NCI-H2227 treated with DMSO at 0.1 percent for 48 hours (cell line): ENCODE results near the gene DLGAP1.

Source experiments
- DNase-seq: peaks from one replicate; lab custom pipeline; 2025; lab: John Stamatoyannopoulos, UW

The DLGAP1 gene

GRCh38 chr18:4157352-4157751 is 297.8 kb downstream of the DLGAP1 start:
- DNase-seq = no peak

- DNase-seq = no peak
Observed at GRCh38 chr18:4146797-4147196, 308.3 kb downstream of the DLGAP1 start.

GRCh38 chr18:4144201-4144600 is 310.9 kb downstream of the DLGAP1 start:
- no peak for DNase-seq

- DNase-seq = no peak
Observed at GRCh38 chr18:4143585-4143984, 311.5 kb downstream of the DLGAP1 start.

GRCh38 chr18:4142876-4143275 is 312.2 kb downstream of the DLGAP1 start:
- no peak for DNase-seq

GRCh38 chr18:4134700-4135099 is 320.4 kb downstream of the DLGAP1 start:
- DNase-seq = no peak

- DNase-seq = no peak
Observed at GRCh38 chr18:4130734-4131719, 324.1 kb downstream of the DLGAP1 start.

- no peak for DNase-seq
Observed at GRCh38 chr18:4126939-4127338, 328.2 kb downstream of the DLGAP1 start.

- DNase-seq = no peak
Observed at GRCh38 chr18:4125627-4126230, 329.4 kb downstream of the DLGAP1 start.

GRCh38 chr18:4125224-4125623 is 329.9 kb downstream of the DLGAP1 start:
- no peak for DNase-seq

- DNase-seq = no peak
Observed at GRCh38 chr18:4119813-4120212, 335.3 kb downstream of the DLGAP1 start.

GRCh38 chr18:4119127-4119648 is 335.9 kb downstream of the DLGAP1 start:
- DNase-seq = no peak

GRCh38 chr18:4108016-4108415 is 347.1 kb downstream of the DLGAP1 start:
- no peak for DNase-seq

GRCh38 chr18:4107049-4107467 is 348.0 kb downstream of the DLGAP1 start:
- DNase-seq = no peak

- no peak for DNase-seq
Observed at GRCh38 chr18:4106407-4107033, 348.6 kb downstream of the DLGAP1 start.

GRCh38 chr18:4102901-4103300 is 352.2 kb downstream of the DLGAP1 start:
- DNase-seq = no peak

GRCh38 chr18:4101009-4101408 is 354.1 kb downstream of the DLGAP1 start:
- no peak for DNase-seq

- no peak for DNase-seq
Observed at GRCh38 chr18:4096486-4096885, 358.6 kb downstream of the DLGAP1 start.

GRCh38 chr18:4093676-4094075 is 361.4 kb downstream of the DLGAP1 start:
- no peak for DNase-seq

- DNase-seq = no peak
Observed at GRCh38 chr18:4084382-4084900, 370.7 kb downstream of the DLGAP1 start.

- no peak for DNase-seq
Observed at GRCh38 chr18:4078246-4078645, 376.9 kb downstream of the DLGAP1 start.

GRCh38 chr18:4077721-4078120 is 377.4 kb downstream of the DLGAP1 start:
- DNase-seq = no peak
